AG04450 (cell line): ENCODE data around the gene KCNK6. TPM values are rescaled to one million over a fixed set of nuclear protein-coding genes. Genes with fewer than 3 reads are reported as not detected.

Source experiments
- CTCF ChIA-PET: fragments of 300-600, 350-600 bp; formaldehyde crosslinking; extraction: SDS; loops from one replicate; lab custom pipeline; 2022; ENCODE audit warnings: antibody characterized with exemption, inconsistent platforms; lab: Charles Lee
- POLR2A ChIA-PET: fragments of 350-600 bp; formaldehyde crosslinking; extraction: SDS; loops from one replicate; lab custom pipeline; 2021; ENCODE audit warnings: antibody characterized with exemption, inconsistent platforms; lab: Yijun Ruan, JAX
- DNase-seq: peaks from one replicate; pipeline ENCODE4 v3.0.0-alpha.2; 2011; ENCODE audit warnings: low read depth, low spot score
- H3K27ac ChIP-seq: one replicate; pipeline ENCODE4 v1.5.1; 2012; ENCODE audit warnings: low read depth, low read length, control low read depth
- H3K27me3 ChIP-seq: one replicate; pipeline ENCODE4 v1.6.0; 2012; ENCODE audit warnings: low read length; ENCODE audit not compliant: control insufficient read depth, insufficient read depth
- H3K4me3 ChIP-seq: 2 replicates; pipeline ENCODE4 v1.5.1; 2011; ENCODE audit warnings: mild to moderate bottlenecking, low read depth, low read length, control low read depth
- H3K9me3 ChIP-seq: 2 replicates; pipeline ENCODE4 v1.5.1; 2012; ENCODE audit warnings: low read length; ENCODE audit not compliant: control insufficient read depth, insufficient read depth
- CTCF ChIP-seq: IDR thresholded peaks from 2 replicates; pipeline ENCODE4 v1.5.1; 2011; ENCODE audit warnings: low read depth, low read length, control low read depth, inconsistent platforms
- polyA plus RNA-seq: library from polyadenylated mRNA; depleted of rRNA; stranded (reverse); fragments of >200 nt; gene quantifications from 2 replicates; pipeline ENCODE4 v1.2.3, GENCODE V29; 2011

KCNK6 gene
- polyA plus RNA-seq, 1 experiment = 2.6 TPM

GRCh38 chr19:38310986-38311385 is 8.7 kb upstream of the KCNK6 start:
- Histone ChIP-seq H3K27ac (no peak overlapping the region), H3K9me3 (no peaks in the 10 kb centered on the region), H3K4me3 (no peak overlapping the region), H3K27me3 (no peaks in the 10 kb centered on the region)
- ChIA-PET POLR2A (no interaction called here), CTCF (interaction anchor here (0.8 to 1.3 kb wide), 2 partner anchors 25 to 68 kb away, joined by 3 read pairs; partner anchors contain the start of gene CATSPERG)
- TF ChIP-seq CTCF = no peak
- DNase-seq = no peak

GRCh38 chr19:38315657-38316476 is 3.8 kb upstream of the KCNK6 start, which contains the start of gene YIF1B:
TSS of gene YIF1B (minus strand) at chr19:38315947. CDS start at chr19:38315917, 30 bp downstream.
- peak; percentile 89 for DNase-seq
- peak within 1 kb of the TSS; percentile 39 for H3K27ac ChIP-seq
- POLR2A ChIA-PET = no interaction called here
- no peak for TF ChIP-seq CTCF
- peak within 1 kb of the TSS; percentile 78 for H3K4me3 ChIP-seq
- H3K27me3 ChIP-seq = no peaks in the 10 kb centered on the region
- CTCF ChIA-PET = interaction anchor here (0.6 to 1.0 kb wide), 2 partner anchors 17 to 413 kb away, joined by 3 read pairs; no protein-coding TSS in a partner anchor
- H3K9me3 ChIP-seq = no peaks in the 10 kb centered on the region

GRCh38 chr19:38316477-38317067 is 3.1 kb upstream of the KCNK6 start:
- no peak for DNase-seq
- no peaks in the 10 kb centered on the region for H3K27me3 ChIP-seq
- CTCF ChIA-PET = no interaction called here
- H3K9me3 ChIP-seq = no peaks in the 10 kb centered on the region
- H3K4me3 ChIP-seq = peak overlapping the region; percentile 48
- H3K27ac ChIP-seq = no peak overlapping the region
- POLR2A ChIA-PET = no interaction called here
- TF ChIP-seq CTCF = no peak

GRCh38 chr19:38317104-38317612 is 2.5 kb upstream of the KCNK6 start:
- ChIA-PET CTCF (interaction anchor here (2.5 kb wide), 1 partner anchor 74 kb away, joined by 17 read pairs; no protein-coding TSS in a partner anchor), POLR2A (no interaction called here)
- TF ChIP-seq CTCF = no peak
- H3K4me3 ChIP-seq = no peak overlapping the region
- H3K9me3 ChIP-seq = no peaks in the 10 kb centered on the region
- H3K27me3 ChIP-seq = no peaks in the 10 kb centered on the region
- DNase-seq = no peak
- H3K27ac ChIP-seq = no peak overlapping the region
